ENCODE data around the gene CISD2.
"Not testable (repeated sequence)": the region's sequence is repeated elsewhere in the genome, so short reads cannot be mapped to it uniquely, and the experiment has no call there.

Gene CISD2

GRCh38 chr4:102935716-102936115, 66.9 kb downstream of the CISD2 start:
- no peak for TF ChIP-seq CTCF (IDR thresholded peaks at IDR 0.05; ENCODE audit: borderline replicate concordance, control extremely low read depth, extremely low read depth, insufficient read depth, missing control alignments)
- in situ Hi-C loops (cut with MboI; ENCODE audit: low sequenced_read_pairs, unreplicated experiment) = no loop called here
- no peak for DNase-seq (ENCODE audit: low spot score)

- in situ Hi-C loops (cut with MboI; ENCODE audit: low sequenced_read_pairs, unreplicated experiment); DNase-seq (ENCODE audit: low spot score): not testable (repeated sequence)
These were observed 69.3 kb downstream of the CISD2 start for GRCh38 chr4:102938063-102938462.
